Measurements from ENCODE around the gene NBAS.

- TF ChIP-seq EZH2 (IDR thresholded peaks at IDR 0.05; ENCODE audit: borderline replicate concordance, low read length) = no peak
- TF ChIP-seq, protein P1, sequence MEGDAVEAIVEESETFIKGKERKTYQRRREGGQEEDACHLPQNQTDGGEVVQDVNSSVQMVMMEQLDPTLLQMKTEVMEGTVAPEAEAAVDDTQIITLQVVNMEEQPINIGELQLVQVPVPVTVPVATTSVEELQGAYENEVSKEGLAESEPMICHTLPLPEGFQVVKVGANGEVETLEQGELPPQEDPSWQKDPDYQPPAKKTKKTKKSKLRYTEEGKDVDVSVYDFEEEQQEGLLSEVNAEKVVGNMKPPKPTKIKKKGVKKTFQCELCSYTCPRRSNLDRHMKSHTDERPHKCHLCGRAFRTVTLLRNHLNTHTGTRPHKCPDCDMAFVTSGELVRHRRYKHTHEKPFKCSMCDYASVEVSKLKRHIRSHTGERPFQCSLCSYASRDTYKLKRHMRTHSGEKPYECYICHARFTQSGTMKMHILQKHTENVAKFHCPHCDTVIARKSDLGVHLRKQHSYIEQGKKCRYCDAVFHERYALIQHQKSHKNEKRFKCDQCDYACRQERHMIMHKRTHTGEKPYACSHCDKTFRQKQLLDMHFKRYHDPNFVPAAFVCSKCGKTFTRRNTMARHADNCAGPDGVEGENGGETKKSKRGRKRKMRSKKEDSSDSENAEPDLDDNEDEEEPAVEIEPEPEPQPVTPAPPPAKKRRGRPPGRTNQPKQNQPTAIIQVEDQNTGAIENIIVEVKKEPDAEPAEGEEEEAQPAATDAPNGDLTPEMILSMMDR (IDR thresholded peaks at IDR 0.05; ENCODE audit: low read length) = no peak
Observed at GRCh38 chr2:15315411-15315810, 245.7 kb downstream of the NBAS start.

Measured in OCI-LY1 (cell line).